ENCODE results near the gene HTRA3.

HTRA3 gene

GRCh38 chr4:8352368-8353157, 83.0 kb downstream of the HTRA3 start:
- no peak for DNase-seq

DNA sequence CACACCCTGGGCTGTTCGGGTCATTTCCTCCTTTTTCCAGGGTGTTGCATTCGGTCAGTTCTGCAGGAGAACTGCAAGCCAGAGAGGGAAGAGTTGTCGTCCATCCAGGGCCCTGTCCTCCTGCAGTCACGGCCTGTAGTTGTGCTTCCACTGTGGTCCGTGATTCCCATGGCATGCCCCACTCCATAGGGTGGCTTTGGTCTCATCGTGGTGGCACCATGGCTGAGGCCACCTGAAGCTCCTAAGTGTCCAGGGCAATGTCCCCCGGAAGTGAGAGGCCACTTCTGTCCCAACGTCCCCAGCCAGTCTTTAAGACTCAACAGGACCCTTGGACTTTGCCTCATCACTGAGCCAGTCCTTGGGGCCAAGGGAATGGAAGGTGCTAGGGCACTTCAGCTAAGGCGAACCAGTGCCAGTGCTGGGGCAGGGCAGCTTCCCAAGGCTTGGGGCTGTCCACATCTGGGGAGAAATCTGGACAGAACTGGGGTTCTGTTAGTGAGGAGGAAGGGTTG, 83.7 kb downstream of the HTRA3 start:
- no peak for DNase-seq

DNA sequence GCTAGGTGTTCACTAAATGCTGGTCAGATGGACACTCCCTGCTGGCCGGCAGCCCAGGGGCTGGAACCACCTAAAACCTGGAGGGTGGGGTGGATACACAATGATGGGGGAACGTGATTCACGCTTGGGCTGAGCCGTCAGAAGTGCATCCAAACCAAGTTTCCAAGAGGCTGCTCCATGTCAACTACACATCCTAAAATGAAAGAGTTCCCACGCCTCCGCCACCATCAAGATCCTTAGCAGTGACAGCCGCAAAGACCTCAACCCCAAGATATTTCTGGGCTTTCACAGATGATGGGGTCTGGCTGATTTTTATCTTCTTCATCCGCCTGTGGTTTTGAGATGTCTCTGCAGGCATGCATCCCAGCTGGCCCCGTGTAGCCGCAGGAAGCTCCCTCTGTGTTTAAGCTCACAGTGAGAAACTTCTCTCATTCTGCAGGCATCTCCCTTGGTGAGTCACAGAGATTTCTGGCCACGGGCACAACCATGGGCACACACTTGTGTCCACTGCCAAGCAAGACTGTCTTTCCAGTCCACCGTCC, 84.4 kb downstream of the HTRA3 start:
- DNase-seq: no peak

- no peak for DNase-seq
These were observed 85.8 kb downstream of the HTRA3 start for GRCh38 chr4:8355306-8355705.

DNA sequence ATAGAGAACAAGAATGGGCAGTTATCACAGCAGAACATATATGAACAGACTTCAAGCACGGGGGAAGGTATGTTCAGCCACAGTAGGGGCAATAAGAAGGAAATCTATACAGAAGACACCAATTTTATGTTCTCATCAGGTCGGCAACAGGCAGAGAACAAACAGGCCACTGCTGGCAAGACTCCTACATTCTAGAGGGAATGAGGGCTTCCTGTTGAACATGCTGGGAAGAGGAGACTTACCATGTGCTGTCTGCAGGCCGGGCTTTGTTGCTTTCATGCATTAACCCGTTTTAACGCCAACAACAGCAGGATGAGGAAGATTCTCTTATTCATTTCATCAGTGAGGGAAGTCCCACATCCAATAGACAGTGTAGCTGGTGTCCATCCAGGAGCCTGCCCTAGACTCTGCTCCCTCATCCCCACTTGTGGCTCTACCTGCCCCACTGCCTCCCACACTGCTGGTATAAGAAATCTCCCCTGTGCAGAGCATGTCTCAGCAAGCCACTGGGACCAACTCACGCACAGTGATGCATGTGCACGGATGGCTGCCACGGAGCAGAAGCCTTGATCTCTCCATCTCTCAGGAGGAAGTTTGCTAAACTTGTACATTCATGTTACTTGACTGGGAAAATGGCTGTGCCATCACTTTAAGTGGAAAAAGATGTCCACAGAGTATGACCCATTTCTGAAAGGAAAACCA, 86.5 kb downstream of the HTRA3 start:
- DNase-seq: no peak
